SH-SY5Y (cell line): ENCODE results near the gene SUN3.
A peak's percentile ranks its signal among the peaks of the same experiment; 100 is the strongest.

ENCODE experiments used
- GATA2 ChIP-seq: IDR thresholded peaks from 2 replicates; pipeline ENCODE4 v1.6.1; 2011; ENCODE audit warnings: mild to moderate bottlenecking, low read depth, low read length
- GATA3 ChIP-seq: IDR thresholded peaks from 2 replicates; pipeline ENCODE4 v1.6.1; 2011; ENCODE audit warnings: low read depth, mild to moderate bottlenecking, low read length, moderate library complexity

SUN3 gene

GRCh38 chr7:48028938-48029337 lies at the start of gene SUN3:
Gene SUN3, minus strand, starts transcription at chr7:48029107. Its CDS starts 169 bp downstream, at chr7:48028938.
- TF ChIP-seq GATA3 (no peak), GATA2 (no peak)

- TF ChIP-seq GATA2: no peak
- no peak for TF ChIP-seq GATA3
Measured at GRCh38 chr7:48078470-48078869, 49.6 kb upstream of the SUN3 start.

GRCh38 chr7:48077423-48077822 lies 48.5 kb upstream of the SUN3 start:
- TF ChIP-seq GATA3 (no peak), GATA2 (no peak)

- no peak for TF ChIP-seq GATA3
- no peak for TF ChIP-seq GATA2
Measured at GRCh38 chr7:48074204-48074654, 45.3 kb upstream of the SUN3 start.

GRCh38 chr7:48067475-48067874 lies 38.6 kb upstream of the SUN3 start:
- TF ChIP-seq GATA3: no peak
- TF ChIP-seq GATA2: 0 out of 2 replicates have a peak, but pooled peaks have one; percentile 20

GRCh38 chr7:48063985-48064384 lies 35.1 kb upstream of the SUN3 start:
- TF ChIP-seq GATA3 (no peak), GATA2 (no peak)

GRCh38 chr7:48059706-48060105 lies 30.8 kb upstream of the SUN3 start:
- TF ChIP-seq GATA3 (no peak), GATA2 (no peak)

GRCh38 chr7:48058990-48059389 lies 30.1 kb upstream of the SUN3 start:
- TF ChIP-seq GATA2: no peak
- no peak for TF ChIP-seq GATA3

GRCh38 chr7:48053736-48054135 lies 24.8 kb upstream of the SUN3 start:
- TF ChIP-seq GATA2 (no peak), GATA3 (no peak)

GRCh38 chr7:48052748-48053147 lies 23.8 kb upstream of the SUN3 start:
- TF ChIP-seq GATA3: no peak
- no peak for TF ChIP-seq GATA2

GRCh38 chr7:48049850-48050249 lies 20.9 kb upstream of the SUN3 start:
- TF ChIP-seq GATA3 (no peak), GATA2 (no peak)

GRCh38 chr7:48048113-48048512 lies 19.2 kb upstream of the SUN3 start:
- TF ChIP-seq GATA3: no peak
- TF ChIP-seq GATA2: no peak

GRCh38 chr7:48046458-48046857 lies 17.6 kb upstream of the SUN3 start:
- TF ChIP-seq GATA3: no peak
- no peak for TF ChIP-seq GATA2

GRCh38 chr7:48045195-48045765 lies 16.4 kb upstream of the SUN3 start:
- no peak for TF ChIP-seq GATA3
- TF ChIP-seq GATA2: no peak

GRCh38 chr7:48042636-48043035 lies 13.7 kb upstream of the SUN3 start:
- TF ChIP-seq GATA2: no peak
- TF ChIP-seq GATA3: no peak

- no peak for TF ChIP-seq GATA3
- no peak for TF ChIP-seq GATA2
Measured at GRCh38 chr7:48042216-48042615, 13.3 kb upstream of the SUN3 start.
